Measurements from ENCODE around the gene RPS6KA2.
"Not testable (repeated sequence)": the region's sequence is repeated elsewhere in the genome, so short reads cannot be mapped to it uniquely, and the experiment has no call there.

The RPS6KA2 gene

DNA sequence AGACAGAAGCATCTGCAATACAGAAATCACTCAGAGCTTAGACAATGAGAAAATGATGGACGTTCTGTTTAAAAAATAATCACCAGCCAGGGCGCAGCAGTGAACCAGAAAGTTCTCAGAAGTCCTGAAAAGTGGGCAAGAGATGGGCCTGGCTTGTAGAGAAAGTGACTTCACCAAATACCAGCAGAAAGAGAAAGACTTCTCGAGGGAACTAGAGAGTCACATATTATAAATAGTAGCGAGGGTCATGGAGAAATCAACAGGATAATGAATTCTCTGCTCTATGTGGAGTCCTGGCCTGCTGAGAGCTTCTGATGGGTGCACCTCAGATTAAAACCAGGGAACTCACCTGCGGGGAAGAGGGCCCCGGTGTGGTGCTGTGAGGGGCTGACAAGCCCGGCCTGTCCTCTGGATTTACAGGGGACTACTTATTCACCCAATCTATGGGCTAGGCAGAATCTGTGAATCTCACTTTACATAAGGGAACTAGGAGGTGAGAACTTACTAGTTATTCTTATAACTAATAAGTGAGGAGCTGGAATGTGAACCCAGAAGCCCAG is 35.0 kb downstream of the RPS6KA2 start:
- DNase-seq (ENCODE audit: low read depth): no peak

DNA sequence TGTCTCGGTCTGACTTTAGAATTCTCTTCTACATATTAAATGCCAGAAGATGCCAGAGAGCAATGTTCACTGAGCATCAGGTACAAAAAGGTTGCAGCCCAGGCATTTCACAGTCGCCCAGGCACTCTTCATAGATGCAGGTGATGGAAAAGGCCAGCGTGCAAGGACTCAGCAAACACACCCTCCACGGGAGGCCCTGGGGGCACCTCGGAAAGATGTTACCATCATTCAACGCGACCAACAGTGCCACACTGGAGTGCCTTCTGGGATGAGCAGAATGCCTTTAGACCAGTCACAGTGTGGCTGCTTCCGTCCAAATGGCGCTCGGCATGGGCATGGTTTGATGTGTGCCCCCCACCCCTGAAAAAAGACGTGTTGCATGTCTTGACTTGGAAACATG is 36.0 kb downstream of the RPS6KA2 start:
- no peak for DNase-seq (ENCODE audit: low read depth)

DNA sequence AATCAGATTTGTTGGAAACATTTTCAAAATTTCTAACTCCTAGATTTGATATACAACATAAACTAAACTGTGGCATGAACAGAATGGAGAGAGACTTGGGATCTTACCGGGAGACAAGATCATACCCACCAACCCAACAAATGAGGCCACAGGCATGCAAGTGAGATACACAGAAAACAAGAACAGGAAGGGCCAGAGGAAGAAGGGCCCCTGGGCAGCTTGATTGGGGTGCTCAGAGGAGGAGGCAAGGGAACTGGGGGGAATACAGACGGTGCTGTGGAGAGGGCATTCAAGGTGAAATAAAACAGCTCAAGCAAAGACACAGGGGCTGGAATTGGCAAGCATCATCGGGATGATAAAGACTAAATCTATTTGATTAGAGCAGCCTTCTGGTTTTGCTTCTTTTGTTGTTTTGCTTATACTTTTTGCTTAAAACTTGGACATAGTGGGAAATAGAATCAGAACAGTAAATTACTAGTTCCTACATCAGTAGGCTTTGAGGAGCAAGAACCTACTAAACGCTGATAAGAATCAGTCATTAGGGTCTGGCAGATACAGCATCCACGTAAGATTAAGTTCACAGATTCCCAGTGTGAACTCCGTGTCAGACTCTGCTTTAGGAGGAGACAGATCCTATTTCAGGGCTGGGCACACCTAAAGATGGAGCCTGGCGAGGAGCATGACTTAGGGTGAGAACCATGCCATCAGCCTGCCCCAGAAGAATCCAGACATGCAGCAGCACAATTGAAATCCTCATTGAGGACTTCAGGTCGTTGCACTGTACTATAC is 37.1 kb downstream of the RPS6KA2 start:
- DNase-seq (ENCODE audit: low read depth): no peak

DNA sequence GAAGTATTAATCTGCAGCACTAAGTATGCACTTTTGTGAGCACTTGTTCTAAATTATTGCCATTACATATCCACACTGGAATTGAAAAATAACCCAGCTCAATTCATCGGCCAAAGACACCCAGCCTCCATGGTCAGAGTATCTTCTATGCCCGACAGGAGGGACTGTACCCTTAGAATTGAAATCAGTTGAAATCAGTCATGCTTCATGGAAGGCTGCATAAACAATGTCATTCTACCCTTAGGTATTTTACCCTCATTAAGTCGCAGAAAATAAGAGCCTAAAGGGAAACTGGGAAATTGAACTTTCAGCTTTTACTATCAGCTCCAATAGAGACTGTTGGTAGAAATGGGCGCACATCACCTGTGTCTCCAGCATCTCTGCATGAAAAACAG is 37.7 kb downstream of the RPS6KA2 start:
- DNase-seq (ENCODE audit: low read depth): no peak

DNA sequence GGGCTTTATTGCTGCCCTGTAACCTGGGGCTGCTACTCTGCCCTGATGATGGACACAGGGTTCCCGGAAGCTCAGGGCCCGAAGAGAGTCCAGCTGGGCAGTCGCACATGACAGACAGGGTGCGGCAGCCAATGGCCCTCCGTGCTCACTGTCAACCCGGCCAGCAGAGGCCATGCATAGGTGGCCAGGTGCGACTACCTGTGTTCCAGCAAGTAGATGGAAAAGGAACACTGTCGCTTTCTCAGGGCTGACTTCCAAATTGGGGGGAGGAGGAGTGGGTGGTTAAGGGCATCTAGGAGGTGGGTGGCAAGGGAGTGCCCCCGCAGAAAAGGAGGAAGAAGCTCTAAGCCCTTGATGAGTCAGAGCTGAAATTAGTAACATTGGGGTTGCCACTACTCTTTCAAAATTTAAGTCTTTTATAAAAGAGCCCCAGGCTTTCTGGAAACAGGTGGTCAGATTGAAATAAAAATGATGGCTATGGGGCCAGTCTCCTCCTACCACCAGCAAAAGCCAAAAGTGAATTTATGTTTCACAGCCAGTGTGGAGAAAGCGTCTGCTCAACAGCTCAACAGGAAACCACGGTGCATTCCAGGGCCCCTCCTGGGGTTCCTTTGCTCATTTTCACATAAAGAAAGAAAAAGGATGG is 38.2 kb downstream of the RPS6KA2 start:
- no peak for DNase-seq (ENCODE audit: low read depth)

DNA sequence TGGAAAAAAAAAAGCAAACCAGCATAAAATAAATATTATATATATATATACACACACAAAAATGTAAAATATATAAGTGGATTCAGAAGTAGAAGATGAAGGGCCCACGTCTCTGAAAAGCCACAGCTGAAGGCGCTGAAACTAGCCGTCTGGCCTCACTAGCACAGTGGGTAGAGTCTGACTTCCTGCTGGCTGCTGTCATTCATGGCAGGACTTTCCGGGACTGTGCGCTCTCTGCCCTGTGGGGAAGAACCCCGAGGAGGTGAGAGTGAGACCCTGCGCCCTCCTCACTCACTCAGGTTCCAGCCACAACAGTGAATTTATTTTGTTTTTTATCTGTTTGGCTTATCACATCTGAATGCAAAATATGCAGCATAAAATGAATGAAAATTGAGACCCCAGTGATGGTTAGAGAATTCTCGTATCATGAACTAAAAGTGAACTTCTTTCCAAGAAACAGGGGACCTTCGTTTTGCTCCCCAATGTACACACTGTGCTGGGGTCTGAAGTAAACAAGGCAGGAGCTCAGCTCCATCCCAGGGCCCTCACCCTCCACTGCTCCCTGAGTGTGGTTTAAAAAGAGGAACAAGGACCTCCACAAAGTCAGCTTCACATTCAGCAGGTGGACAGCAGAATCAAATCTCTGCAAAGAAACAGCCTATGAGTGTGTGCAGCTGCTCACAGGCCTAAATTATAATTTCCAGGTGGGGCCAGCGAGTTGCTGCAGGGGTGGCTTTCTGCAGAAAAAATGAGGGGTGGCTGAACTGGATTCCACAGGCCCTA is 39.2 kb downstream of the RPS6KA2 start:
- no peak for DNase-seq (ENCODE audit: low read depth)

DNA sequence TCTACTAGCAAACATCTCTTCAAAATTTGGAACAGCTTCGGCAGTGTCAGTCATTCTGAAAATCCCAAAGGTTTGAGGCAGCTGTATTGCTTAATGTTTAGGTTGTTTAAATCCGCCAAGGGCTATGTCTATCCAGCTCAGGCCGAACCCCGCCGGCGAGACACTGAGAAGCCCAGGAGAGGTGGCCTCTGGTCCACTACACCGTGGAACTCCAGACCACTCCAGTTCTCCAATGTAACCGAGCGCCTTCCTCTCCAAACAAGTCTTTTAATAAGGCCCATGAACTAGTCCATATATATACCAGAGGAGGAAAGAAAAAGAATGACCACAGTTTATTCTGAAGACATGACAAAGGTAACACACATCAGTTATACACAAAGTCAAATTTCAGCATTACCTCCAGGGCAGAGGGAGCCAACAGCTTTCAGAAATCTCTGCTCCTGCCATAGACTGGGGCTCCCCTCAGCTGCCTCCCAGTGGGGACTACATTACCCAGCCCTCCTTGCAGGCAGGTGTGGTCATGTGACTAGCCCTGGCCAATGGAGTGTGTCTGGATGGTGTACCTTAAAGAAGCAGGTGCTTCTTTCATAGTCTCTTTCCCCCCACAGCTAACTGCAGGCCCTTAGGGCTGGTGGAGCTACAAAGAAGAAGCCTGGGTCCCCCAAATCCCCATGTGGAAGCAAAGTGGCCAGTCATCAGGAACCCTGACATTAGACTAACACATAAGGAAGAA is 40.5 kb downstream of the RPS6KA2 start, which contains the start of gene RAMACL:
Gene RAMACL, minus strand, starts transcription at position 255 of the 733 bp plus-strand sequence. Its CDS starts 201 bp downstream, at position 54.
- DNase-seq (ENCODE audit: low read depth): no peak

DNA sequence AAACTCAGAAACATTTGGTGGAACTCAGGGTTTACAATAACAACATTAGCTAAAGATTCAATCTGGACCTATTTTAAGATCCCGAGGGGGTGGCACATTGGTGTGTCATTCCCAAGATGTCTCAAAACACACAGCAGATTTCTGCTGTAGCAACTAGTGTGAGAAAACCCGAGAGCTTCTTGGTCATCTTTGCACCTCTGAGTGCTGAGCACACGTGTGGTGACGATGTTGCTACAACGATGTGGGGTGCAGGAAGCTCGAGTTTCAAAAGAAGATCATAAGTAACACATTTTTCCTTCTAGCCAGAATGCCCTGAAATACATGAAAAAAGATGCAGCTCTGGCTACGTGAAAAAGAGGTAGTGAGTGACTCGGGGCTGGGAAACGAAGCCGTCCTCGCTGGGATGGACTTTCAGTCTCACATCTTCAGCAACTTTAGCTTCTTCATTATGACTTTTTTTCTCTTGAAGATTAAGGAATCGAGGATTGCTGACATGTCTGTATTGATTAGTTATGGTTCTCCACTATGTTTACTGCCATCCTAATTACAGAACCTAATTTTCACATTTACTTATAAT is 42.1 kb downstream of the RPS6KA2 start:
- no peak for DNase-seq (ENCODE audit: low read depth)

DNA sequence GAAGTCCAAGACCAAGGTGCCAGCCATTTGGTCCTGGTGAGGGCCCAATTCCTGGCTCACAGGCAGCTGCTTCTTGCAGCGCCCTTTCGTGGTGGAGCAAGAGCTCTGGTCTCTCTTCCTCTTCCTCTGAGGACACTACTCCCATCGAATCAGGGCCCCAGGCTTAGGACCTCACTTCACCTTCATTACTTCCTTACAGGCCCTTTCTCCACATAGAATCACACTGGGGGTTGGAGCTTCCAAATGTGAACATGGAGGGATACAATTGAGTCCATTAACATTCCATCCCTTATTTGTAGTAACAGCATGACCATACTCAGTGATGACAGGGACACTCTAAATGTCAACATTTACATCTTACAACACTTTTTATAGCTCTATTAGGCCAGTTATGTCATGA is 42.9 kb downstream of the RPS6KA2 start:
- DNase-seq (ENCODE audit: low read depth): no peak

DNA sequence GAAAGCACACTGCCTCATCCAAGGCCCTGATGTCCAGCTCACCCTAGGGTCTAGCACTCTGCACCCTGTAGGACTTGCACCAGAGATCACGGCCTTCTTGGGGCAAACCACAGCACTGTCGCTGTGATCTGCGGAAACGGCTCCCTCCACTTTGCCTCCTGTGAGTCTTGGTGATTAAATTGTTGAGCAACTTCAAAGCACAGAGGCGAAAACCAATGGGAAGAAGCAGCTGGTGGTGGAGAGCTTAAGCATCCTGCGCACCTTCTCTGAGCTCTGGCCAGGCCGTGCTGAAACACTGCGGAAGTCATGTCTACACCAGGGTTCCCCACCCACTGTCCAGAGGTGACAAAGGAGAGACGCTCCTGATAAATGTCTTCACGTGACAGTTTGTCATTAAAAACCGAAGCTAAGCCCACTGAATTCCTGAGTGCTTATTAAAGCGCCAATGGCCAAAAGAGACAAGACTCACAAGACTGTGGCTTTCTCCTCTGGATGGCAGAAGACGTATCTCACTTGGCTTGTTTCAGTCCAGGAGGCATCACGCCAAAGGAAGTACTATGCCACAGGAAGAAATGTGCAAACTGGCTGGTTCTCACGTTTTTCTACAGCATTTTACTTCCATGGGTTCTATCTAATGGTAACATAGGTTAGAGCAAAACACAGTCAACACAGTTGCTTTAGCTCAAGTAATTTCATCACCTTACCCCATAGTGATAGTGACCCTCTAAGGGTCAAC is 43.7 kb downstream of the RPS6KA2 start:
- DNase-seq (ENCODE audit: low read depth): no peak

DNA sequence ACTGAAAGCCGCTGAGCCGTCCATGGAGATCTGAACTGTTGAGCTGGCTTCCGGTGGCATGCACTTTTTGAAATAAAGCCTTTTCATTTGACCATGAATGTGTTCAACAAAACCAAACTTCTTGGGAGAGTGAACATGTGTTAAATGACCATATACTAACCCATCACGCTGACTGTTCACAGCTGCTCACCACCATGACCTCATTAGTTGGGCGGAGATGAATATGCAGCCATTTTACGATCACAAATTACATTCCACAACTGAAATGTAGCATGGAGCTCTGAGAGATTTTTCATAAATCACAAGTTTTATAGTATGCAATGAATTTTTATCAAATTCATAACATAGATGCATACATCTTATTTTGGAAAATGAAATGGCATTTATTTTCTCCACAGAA is 44.8 kb downstream of the RPS6KA2 start:
- DNase-seq (ENCODE audit: low read depth): no peak

DNA sequence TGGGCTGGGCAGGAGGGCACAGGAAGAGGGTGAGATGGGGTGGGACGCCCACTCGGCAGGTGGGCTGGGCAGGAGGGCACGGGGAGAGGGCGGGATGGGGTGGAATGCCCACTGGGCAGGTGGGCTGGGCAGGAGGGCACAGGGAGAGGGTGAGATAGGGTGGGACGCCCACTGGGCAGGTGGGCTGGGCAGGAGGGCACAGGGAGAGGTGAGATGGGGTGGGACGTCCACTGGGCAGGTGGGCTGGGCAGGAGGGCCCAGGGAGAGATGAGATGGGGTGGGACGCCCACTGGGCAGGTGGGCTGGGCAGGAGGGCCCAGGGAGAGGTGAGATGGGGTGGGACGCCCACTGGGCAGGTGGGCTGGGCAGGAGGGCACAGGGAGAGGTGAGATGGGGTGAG is 45.2 kb downstream of the RPS6KA2 start:
- DNase-seq (ENCODE audit: low read depth): not testable (repeated sequence)

DNA sequence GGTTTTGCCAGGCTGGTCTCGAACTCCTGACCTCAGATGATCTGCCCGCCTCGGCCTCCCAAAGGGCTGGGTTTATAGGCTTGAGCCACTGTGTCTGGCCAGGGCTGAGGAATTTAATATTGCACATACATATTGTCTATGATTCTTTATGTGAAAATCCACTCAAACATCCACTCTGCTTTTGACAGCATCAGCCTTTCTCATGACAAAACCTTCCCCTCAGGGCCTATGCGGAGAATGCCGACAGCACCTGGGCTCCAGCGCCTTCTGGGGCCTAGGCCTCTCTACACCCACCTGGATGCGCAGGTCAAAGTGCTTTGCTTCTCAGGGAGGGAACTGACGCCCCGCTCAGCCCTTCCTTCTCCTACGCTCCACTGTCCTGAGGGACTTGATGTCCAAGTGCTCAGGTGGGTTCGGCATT is 46.0 kb downstream of the RPS6KA2 start:
- DNase-seq (ENCODE audit: low read depth): no peak

DNA sequence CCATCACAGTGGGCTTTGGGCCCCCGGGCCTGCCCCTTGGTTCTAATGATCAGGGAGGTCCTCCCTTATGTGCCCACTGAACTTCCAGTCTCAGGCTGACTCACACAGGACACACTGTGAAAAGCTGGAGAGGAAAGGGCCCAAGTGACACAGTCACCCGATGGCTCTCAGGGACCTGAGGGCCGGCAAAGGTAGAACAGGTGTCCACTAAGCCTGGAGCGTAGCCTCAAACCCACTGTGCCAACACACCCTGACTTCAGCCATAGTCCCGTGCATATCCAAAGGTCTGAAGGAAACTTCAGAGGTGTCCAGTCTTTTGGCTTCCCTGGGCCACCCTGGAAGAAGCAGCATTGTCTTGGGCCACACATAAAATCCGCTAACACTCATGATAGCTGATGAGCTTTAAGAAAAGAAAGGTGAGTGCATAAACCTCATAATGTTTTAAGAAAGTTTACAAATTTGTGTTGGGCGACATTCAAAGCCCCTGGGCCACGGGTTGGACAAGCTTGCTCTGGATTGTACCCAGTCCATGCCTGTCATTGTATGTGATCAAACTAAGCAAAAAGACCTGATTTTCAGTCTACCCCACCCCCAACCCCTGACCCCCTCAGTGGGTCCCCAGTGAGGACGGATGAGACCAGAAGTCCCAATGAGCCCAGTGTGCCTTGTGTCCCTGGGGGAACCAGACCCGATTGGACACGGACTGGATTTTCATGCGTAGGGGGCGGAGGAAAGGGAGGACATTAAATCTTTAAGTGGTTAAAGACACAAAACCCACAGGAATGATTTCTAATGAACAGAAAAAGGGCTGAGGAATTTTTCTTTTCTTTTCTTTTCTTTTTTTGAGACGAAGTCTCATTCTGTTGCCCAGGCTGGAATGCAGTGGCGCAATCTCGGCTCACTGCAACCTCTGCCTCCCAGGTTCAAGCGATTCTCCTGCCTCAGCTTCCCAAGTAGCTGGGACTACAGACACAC is 46.7 kb downstream of the RPS6KA2 start:
- no peak for DNase-seq (ENCODE audit: low read depth)

DNA sequence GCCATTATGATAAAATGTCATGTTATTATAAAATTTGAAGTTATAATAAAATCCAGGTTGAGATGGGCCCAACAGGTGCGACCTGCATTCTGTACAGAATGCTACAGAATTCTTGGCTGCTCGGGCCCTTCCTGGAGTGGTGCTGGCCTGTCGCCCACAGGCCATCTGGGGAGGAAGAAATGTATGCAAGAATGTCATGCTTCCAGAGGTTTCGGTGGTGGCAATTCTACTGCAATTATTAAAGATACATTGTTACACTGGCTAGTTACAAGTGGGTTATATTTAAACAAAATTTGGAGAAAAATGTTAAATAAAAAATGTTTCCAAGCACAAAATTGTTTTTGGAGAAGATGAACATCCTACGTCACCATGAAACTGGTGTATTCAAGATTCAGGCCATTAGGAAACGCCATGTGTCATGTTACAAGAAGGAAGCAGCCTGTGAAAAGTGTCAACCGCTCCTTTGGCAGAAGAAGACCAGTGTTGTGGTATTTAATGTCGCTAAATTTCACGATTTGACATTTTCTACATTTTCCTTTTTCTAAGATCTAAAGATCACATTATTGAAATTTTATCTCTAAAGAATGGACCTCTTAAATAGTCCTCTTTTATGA is 47.7 kb downstream of the RPS6KA2 start:
- no peak for DNase-seq (ENCODE audit: low read depth)

DNA sequence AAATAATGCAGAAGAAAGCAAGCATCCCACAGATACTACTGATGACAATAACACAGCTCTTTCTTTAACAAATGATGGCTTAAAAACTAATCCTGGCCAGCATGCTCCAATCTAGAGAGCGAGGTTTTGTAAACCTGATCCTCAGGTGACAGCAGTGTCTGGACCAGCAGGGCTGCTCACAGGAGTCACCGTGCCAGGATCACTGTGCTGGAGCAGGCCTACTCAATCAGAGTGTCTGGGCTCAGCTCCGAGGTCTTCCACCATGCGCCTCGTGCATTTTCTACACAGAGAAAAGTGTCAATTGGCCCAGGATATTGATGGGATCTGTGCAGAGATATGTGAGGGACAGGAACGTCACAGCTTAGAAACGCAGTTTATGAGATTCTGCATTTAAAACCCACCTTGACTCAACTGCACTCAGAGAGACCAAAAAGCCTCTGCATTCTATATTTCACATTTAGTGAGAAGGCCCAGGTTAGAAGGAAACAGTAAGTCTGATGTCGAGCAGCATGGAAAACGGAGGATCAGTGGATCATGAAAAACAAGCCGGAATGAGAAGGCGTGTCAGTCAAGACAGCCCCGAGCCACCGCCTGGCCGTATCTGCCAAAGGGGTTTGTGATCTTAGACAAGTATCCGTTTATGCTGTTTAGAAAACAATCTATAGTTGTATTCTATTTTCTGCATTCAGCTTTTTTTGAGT is 48.4 kb downstream of the RPS6KA2 start:
- DNase-seq (ENCODE audit: low read depth): no peak

DNA sequence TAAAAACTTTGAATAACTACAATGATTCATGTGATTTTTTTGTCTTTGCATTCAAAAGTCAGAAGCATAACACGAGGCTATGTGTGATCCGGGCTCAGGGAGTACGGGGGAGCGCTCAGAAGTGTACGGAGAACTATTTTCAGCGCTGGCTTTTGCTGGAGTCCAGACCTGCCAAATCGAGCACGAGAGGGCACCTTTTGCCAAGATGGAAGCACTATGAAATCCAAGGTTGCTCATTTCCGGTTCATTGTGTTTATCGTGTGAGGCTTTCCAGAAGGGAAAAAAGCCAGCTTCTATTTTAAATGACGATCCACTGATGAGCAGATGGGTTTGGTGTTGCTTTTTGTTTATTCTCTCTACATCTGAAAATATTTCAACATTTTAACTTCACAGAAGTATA is 51.8 kb downstream of the RPS6KA2 start:
- DNase-seq (ENCODE audit: low read depth): no peak

DNA sequence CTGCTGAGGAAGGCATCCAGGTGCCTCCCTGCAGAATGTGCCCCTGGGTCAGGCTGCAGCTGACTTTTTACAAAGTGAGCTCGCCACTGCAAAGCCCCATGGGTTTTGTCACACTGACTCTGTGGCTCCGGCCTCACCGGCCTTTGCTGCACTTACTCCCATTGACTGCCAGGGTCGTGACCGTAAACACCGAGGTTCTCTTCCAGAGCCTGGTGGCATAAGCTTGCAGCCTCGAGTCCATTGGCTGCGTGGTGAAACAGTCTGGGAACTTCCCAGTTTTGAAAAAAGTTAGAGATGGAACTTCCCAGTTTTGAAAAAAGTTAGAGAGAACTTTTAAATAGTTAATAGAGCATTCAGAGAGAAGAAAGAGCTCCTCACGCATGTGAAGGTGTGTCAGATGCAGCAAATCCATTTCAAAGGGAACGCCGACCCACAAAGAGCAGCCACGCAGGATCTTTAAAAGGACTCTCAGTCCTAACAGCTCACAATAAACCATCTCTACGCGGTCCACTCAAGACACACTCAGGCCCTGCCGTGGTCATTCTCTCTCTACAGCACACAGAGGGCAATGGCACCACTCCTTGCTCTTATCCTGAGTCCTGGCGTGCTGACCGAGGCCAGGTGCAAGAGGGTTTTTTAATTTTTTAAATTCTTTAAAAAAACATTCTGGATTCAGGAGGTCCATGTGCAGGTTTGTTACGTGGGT is 53.4 kb downstream of the RPS6KA2 start:
- no peak for DNase-seq (ENCODE audit: low read depth)

Data from stimulated activated CD8-positive, alpha-beta memory T cell treated with anti-CD3 and anti-CD28 coated beads, Interleukin-4, amount 100 ng/mL, for 24 hours (primary cell).